ENCODE measurements around the gene PHETA1. TPM values are rescaled to one million over a fixed set of nuclear protein-coding genes. Genes with fewer than 3 reads are reported as not detected.

PHETA1 gene
- total and polyA plus RNA-seq, 10 of the 15 experiments (the other 5 are each of a cell fraction or from before 2014, with no cell fraction given), result 0.02 to 1.3 (median 0.51) TPM; not detected in 1

DNA sequence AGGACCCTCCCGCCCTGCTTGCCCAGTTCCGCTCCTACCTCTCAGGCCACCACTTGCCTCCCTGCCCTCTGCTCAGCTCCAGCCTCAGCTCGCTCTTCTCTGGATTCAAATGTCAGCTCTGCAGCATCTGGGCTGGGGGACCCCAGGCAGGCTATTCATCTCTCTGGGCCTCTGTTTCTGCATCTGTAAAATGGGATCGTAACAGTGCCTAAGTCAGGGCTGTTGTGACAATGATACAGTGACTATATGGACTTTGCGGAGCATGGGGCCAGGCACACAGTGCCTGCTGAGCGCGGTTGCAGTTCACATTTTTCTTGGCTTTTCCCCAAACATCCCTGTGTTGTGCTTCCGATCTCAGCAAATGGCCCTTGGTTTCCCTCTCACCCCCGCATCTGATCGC is 2.8 kb downstream of the PHETA1 start (continued):
- TF ChIP-seq, protein P1, sequence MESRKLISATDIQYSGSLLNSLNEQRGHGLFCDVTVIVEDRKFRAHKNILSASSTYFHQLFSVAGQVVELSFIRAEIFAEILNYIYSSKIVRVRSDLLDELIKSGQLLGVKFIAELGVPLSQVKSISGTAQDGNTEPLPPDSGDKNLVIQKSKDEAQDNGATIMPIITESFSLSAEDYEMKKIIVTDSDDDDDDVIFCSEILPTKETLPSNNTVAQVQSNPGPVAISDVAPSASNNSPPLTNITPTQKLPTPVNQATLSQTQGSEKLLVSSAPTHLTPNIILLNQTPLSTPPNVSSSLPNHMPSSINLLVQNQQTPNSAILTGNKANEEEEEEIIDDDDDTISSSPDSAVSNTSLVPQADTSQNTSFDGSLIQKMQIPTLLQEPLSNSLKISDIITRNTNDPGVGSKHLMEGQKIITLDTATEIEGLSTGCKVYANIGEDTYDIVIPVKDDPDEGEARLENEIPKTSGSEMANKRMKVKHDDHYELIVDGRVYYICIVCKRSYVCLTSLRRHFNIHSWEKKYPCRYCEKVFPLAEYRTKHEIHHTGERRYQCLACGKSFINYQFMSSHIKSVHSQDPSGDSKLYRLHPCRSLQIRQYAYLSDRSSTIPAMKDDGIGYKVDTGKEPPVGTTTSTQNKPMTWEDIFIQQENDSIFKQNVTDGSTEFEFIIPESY (IDR thresholded peaks at IDR 0.05), result no peak
- TF ChIP-seq CBX3 (IDR thresholded peaks at IDR 0.05; ENCODE audit: borderline replicate concordance, low read depth), result no peak

DNA sequence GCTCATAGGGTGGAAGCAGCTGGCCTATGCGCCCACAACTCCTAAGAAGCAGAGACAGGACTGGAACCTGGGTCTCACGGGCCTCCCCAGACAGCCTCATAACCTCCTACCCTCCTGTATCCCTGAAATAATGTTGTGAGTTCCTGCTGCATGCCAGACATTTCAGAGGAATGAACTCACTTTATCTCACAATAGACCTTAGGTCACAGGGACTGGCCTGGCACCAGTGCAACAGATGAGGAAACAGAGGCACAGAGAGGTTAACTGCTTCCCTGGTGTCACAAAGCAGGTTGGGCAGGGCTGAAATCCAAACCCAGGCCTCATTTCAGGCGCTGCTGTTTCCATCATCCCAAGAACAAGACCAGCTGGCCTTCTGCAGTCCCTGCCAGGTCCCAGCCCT is 5.3 kb downstream of the PHETA1 start:
- ChIA-PET CTCF (no interaction called here), SMC1A (ENCODE audit: uncharacterized antibody, unreplicated experiment) (no interaction called here), POLR2A (no interaction called here), RAD21 (ENCODE audit: unreplicated experiment) (no interaction called here)
- DNase-seq (ENCODE audit: low read depth, low spot score) (no peak), FAIRE-seq (no peak), ATAC-seq (no peak)
- Histone ChIP-seq H4K20me1 (ENCODE audit: control insufficient read depth, insufficient read depth) (no peaks in the 10 kb centered on the region), H3K79me2 (ENCODE audit: control insufficient read depth, insufficient read depth, low read length) (no peaks in the 10 kb centered on the region), H3K9me3 (replicated peaks; ENCODE audit: control insufficient read depth, insufficient read depth, low read length) (no peaks in the 10 kb centered on the region), H3K4me2 (ENCODE audit: control insufficient read depth, insufficient read depth) (no peak overlapping the region), H3K27ac (ENCODE audit: control insufficient read depth, insufficient read depth) (no peak overlapping the region), H3K36me3 (ENCODE audit: control insufficient read depth in 2 of 2, insufficient read depth in 2 of 2, low read length in 1 of 2) (no peaks in the 10 kb centered on the region), H3K4me1 (ENCODE audit: control insufficient read depth, insufficient read depth, low read length) (peaks cover 2% of the 10 kb centered on the region; the same call in 1 of the 2 replicates), H3K4me3 (no peak overlapping the region), H2AFZ (ENCODE audit: control insufficient read depth, low read depth, low read length) (no peak overlapping the region), H3K27me3 (replicated peaks in 1 of 2; ENCODE audit: control insufficient read depth in 2 of 2, insufficient read depth in 2 of 2, low read length in 1 of 2) (no peaks in the 10 kb centered on the region; a peak in 1 of 4 replicates), H3K9ac (ENCODE audit: control insufficient read depth, insufficient read depth, low read length) (no peak overlapping the region)
- intact Hi-C loops (cut with micrococcal nuclease; ENCODE audit: unreplicated experiment) (no loop called here), in situ Hi-C loops (cut with MboI) (no loop called here)
- 96% methylated on average over 3 of the region's 3 CpGs for WGBS (ENCODE audit: insufficient coverage, insufficient replicate concordance, low lambda C conversion rate, missing lambda C conversion rate)
- no TSS peak for BruUV-seq (replicated peaks)
- TF ChIP-seq, protein P2, sequence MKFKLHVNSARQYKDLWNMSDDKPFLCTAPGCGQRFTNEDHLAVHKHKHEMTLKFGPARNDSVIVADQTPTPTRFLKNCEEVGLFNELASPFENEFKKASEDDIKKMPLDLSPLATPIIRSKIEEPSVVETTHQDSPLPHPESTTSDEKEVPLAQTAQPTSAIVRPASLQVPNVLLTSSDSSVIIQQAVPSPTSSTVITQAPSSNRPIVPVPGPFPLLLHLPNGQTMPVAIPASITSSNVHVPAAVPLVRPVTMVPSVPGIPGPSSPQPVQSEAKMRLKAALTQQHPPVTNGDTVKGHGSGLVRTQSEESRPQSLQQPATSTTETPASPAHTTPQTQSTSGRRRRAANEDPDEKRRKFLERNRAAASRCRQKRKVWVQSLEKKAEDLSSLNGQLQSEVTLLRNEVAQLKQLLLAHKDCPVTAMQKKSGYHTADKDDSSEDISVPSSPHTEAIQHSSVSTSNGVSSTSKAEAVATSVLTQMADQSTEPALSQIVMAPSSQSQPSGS (IDR thresholded peaks at IDR 0.05; ENCODE audit: low read length), result no peak
- no peak for TF ChIP-seq MEF2A (IDR thresholded peaks at IDR 0.05; ENCODE audit: insufficient read depth, low read depth, low read length)
- TF ChIP-seq GATAD2B (conservative IDR thresholded peaks at IDR 0.05; ENCODE audit: low read depth), result no peak
- TF ChIP-seq, protein P3, sequence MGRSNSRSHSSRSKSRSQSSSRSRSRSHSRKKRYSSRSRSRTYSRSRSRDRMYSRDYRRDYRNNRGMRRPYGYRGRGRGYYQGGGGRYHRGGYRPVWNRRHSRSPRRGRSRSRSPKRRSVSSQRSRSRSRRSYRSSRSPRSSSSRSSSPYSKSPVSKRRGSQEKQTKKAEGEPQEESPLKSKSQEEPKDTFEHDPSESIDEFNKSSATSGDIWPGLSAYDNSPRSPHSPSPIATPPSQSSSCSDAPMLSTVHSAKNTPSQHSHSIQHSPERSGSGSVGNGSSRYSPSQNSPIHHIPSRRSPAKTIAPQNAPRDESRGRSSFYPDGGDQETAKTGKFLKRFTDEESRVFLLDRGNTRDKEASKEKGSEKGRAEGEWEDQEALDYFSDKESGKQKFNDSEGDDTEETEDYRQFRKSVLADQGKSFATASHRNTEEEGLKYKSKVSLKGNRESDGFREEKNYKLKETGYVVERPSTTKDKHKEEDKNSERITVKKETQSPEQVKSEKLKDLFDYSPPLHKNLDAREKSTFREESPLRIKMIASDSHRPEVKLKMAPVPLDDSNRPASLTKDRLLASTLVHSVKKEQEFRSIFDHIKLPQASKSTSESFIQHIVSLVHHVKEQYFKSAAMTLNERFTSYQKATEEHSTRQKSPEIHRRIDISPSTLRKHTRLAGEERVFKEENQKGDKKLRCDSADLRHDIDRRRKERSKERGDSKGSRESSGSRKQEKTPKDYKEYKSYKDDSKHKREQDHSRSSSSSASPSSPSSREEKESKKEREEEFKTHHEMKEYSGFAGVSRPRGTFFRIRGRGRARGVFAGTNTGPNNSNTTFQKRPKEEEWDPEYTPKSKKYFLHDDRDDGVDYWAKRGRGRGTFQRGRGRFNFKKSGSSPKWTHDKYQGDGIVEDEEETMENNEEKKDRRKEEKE (IDR thresholded peaks at IDR 0.05), result no peak
- TF ChIP-seq FOS (IDR thresholded peaks at IDR 0.05; ENCODE audit: borderline replicate concordance, extremely low read depth, insufficient read length), result no peak
- no peak for TF ChIP-seq HDAC6 (IDR thresholded peaks at IDR 0.05; ENCODE audit: unreplicated experiment)
- TF ChIP-seq ZNF274 (IDR thresholded peaks at IDR 0.05; ENCODE audit: insufficient read depth, insufficient read length), result no peak
- TF ChIP-seq ZBED1 (IDR thresholded peaks at IDR 0.05; ENCODE audit: borderline replicate concordance), result no peak
- no peak for TF ChIP-seq MTA3 (IDR thresholded peaks at IDR 0.05; ENCODE audit: borderline replicate concordance, low read length)
- TF ChIP-seq TCF3 (IDR thresholded peaks at IDR 0.05; ENCODE audit: borderline replicate concordance, insufficient read depth, low read depth, low read length), result no peak
- TF ChIP-seq, protein P4, sequence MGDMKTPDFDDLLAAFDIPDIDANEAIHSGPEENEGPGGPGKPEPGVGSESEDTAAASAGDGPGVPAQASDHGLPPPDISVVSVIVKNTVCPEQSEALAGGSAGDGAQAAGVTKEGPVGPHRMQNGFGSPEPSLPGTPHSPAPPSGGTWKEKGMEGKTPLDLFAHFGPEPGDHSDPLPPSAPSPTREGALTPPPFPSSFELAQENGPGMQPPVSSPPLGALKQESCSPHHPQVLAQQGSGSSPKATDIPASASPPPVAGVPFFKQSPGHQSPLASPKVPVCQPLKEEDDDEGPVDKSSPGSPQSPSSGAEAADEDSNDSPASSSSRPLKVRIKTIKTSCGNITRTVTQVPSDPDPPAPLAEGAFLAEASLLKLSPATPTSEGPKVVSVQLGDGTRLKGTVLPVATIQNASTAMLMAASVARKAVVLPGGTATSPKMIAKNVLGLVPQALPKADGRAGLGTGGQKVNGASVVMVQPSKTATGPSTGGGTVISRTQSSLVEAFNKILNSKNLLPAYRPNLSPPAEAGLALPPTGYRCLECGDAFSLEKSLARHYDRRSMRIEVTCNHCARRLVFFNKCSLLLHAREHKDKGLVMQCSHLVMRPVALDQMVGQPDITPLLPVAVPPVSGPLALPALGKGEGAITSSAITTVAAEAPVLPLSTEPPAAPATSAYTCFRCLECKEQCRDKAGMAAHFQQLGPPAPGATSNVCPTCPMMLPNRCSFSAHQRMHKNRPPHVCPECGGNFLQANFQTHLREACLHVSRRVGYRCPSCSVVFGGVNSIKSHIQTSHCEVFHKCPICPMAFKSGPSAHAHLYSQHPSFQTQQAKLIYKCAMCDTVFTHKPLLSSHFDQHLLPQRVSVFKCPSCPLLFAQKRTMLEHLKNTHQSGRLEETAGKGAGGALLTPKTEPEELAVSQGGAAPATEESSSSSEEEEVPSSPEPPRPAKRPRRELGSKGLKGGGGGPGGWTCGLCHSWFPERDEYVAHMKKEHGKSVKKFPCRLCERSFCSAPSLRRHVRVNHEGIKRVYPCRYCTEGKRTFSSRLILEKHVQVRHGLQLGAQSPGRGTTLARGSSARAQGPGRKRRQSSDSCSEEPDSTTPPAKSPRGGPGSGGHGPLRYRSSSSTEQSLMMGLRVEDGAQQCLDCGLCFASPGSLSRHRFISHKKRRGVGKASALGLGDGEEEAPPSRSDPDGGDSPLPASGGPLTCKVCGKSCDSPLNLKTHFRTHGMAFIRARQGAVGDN (IDR thresholded peaks at IDR 0.05), result no peak

All from GM12878 (cell line).